HG02763 (cell line): ENCODE data around the gene GSDMA.

Source experiments
- ATAC-seq: cut with Tn5 transposase; IDR thresholded peaks from one replicate; pipeline ENCODE4 v1.9.1; 2021; ENCODE audit warnings: mild to moderate bottlenecking, moderate library complexity; ENCODE audit not compliant: unreplicated experiment

GSDMA gene

DNA sequence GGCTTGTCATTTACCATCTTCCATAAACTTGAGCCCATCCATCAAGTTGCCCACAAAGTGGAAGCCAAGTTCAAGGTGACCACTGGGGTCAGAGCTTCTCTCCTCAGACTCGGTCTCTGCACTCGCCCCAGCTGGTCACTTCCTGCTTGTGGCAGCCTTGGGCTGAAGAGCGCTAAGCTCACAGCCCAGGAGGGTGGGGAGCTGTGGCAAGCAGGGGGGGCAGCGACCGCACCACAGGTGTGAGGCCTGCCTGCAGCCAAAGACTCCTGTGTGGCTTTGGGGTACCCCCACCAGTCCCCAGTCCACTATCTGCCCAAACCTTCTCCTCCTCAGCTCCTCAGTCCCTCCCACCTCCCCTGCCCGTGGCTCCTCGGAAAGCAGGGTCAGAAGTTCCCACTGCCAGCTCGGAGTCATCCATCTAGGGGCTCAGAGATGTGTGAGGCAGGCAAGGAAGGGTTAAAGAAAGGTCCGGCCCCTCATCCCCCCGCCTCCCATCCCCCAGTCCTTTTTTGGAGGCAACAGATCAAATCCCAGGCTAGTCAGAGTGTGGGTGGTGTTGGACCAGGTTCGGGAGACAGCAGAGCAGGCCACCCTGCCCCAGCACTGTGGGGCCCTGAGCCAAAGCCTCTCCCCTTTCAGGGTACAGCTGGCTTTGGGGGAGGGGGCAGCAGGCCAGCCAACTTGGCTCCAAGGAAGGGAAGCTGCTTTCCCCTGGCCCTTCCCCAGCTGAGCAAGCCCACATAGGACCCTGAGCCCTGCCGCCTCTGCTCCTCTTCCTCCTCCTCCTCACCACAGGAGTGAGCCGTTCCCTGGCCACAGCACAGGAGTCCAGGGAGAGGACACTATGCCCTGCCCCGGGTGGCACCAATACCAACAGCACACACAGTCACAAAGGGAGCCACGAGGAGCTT lies 55.7 kb downstream of the GSDMA start:
- no peak for ATAC-seq

DNA sequence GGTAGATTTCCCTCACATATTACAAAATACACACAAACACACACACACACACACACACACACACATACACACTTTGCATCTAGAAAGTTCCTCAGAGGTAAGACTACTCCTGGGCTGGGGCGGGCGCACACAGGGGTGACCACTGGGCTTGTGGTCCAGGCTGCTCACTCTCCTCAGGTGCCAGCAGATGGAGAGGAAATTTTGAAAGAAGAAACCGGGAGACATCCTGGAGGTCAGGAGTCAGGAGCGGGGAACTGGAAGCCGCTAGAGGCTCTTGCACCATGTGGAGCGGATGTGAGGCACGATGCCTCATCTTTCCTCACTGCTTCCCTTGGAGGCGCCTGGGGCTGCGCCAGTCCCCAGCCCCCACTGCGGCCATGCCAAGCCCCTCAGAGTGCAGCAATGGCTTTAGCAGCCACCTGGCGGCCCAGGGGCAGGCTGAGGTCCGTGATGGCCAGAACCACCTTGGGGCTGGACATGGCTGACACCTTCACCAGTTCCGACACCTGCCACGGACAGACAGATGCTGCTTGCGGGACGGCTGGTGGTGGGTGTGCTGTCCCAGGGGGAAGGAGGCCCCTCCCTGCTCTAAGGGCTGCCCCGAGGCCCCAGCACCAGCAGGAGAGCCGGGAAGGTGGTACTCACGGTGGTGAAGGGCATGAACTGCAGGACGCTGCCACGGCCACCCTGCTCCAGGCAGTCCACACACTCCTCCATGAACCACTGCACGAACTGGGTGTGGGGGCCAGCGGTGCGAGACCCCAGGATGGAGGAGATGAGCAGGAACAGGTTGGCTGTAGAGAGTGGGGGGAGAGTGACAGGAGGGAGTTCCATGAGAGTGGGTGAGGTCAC lies 56.6 kb downstream of the GSDMA start:
- no peak for ATAC-seq

GRCh38 chr17:40020146-40020545 lies 57.3 kb downstream of the GSDMA start:
- ATAC-seq, result no peak

DNA sequence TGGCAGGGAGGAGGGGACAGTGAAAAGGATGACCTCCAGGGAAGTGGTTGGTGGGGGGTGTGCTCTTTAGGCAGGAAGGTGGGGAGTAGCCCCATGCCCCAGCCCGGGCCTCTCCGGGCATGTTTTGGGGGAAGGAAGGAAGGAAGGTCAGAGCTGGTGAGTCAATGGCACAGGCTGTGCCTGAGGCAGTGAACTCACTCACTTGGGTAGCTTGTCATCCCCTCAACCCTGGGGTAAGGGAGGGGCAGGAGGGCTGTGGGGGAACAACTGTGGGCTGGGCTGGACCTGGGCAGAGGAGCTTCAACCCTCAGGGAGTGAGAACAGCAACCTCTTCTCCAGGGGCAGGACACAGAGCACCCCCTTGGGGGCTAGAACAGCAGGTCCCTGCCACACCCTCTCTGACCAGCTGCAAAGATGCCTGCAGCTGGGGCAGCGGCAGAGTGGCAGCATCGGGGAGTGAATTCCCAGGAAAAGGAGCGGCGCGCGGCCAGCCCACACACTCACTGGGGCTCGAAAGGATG lies 58.7 kb downstream of the GSDMA start:
- no peak for ATAC-seq

- ATAC-seq, result no peak
Measured at GRCh38 chr17:40022497-40022896, 59.7 kb downstream of the GSDMA start.

- ATAC-seq, result no peak
Measured at GRCh38 chr17:40022961-40023541, 60.2 kb downstream of the GSDMA start.

DNA sequence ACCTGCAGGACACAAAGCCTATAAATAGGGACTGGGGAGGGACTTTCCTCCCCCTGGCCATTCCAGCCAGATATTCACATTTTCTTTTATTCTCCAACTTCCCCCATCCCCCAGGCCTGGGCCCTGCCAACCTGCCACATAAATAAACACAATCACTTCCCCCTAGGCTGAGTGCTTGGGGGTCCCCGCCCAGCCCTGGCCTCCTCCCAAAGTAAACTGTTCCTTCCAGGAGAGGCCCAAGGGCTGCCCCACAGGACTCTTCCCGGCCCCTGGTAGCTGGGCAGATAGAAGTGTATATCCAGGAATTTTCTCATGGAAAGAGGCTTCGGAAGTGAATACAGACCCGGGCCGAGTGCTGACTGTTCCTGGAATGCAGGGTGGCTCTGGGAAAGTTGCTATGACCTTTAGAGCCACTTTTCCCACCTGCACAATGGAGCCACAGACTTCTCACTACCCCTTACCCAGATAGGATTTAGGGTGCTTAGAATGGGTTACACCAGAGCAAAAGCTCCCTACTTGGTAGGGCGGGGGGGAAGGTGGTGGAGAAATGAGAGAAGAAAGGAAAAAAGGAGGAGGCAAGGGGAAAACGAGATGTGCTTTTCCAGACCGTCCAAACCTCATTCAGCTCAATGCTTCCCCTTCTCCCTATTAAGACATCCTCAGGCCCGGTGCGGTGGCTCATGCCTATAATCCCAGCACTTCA lies 60.9 kb downstream of the GSDMA start:
- ATAC-seq, result no peak

GRCh38 chr17:40024901-40025300 lies 62.1 kb downstream of the GSDMA start:
- ATAC-seq, result no peak

- no peak for ATAC-seq
Measured at GRCh38 chr17:40025559-40025958, 62.8 kb downstream of the GSDMA start.

DNA sequence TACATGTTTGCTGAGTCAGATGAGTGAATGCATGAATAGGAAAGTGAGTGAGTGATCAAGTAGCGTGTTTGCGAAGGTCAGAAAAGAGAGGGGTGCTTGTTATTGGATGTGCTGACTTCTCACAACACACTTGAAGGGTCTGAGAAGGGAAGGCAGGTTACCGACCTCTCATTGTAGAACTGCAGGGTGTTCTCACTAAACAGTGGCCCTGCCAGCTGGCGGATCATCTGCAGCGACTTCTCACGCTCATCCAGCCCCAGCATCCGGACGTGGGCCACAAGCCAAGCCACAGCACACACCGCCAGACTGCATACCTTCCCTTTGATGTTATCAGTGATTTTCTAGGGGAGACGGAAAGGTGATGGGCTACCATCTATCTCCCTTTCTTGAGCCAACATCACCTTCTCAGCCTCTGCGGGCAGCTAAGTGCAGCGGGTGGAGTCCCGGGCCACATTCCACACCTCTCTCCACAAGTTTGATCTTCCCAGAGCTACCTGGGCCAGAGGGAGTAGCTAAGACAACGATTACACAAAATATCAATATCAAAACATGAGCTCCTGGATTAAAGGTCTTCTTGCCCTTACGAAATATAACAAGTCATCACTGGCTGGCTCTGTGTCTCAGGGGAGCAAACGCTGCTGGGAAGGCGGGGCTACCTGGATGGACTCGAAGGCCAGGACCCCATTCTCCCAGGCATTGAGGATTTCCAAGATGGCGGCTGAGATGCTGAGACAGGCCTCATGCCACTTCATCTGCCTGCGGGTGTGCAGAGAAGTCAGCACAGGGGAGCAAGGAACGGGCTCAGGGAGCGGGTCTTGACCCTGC lies 63.4 kb downstream of the GSDMA start:
- no peak for ATAC-seq

GRCh38 chr17:40026816-40027613 lies 64.2 kb downstream of the GSDMA start:
- no peak for ATAC-seq
